ENCODE data around the gene STK32B.

Gene STK32B

GRCh38 chr4:5039800-5040199 lies 11.5 kb upstream of the STK32B start:
- TF ChIP-seq CTCF (IDR thresholded peaks at IDR 0.05) (no peak), ZFX (IDR thresholded peaks at IDR 0.05; ENCODE audit: borderline replicate concordance) (no peak)
- no peak overlapping the region for H3K27ac ChIP-seq

- H3K27ac ChIP-seq, result no peak overlapping the region
- TF ChIP-seq ZFX (IDR thresholded peaks at IDR 0.05; ENCODE audit: borderline replicate concordance) (no peak), CTCF (IDR thresholded peaks at IDR 0.05) (no peak)
Measured at GRCh38 chr4:5040856-5041620, 10.2 kb upstream of the STK32B start.

GRCh38 chr4:5041699-5042098 lies 9.6 kb upstream of the STK32B start:
- H3K27ac ChIP-seq, result no peak overlapping the region
- TF ChIP-seq ZFX (IDR thresholded peaks at IDR 0.05; ENCODE audit: borderline replicate concordance), result no peak
- TF ChIP-seq CTCF (IDR thresholded peaks at IDR 0.05), result no peak

- TF ChIP-seq ZFX (IDR thresholded peaks at IDR 0.05; ENCODE audit: borderline replicate concordance) (no peak), CTCF (IDR thresholded peaks at IDR 0.05) (no peak)
Measured at GRCh38 chr4:5043579-5043978, 7.7 kb upstream of the STK32B start.

GRCh38 chr4:5044341-5044740 lies 6.9 kb upstream of the STK32B start:
- H3K27ac ChIP-seq, result no peak overlapping the region
- no peak for TF ChIP-seq CTCF (IDR thresholded peaks at IDR 0.05)
- TF ChIP-seq ZFX (IDR thresholded peaks at IDR 0.05; ENCODE audit: borderline replicate concordance), result no peak

More at GRCh38 chr4:5043579-5043978, 7.7 kb upstream of the STK32B start:
- H3K27ac ChIP-seq, result no peak overlapping the region

- no peak overlapping the region for H3K27ac ChIP-seq
- TF ChIP-seq CTCF (IDR thresholded peaks at IDR 0.05) (no peak), ZFX (IDR thresholded peaks at IDR 0.05; ENCODE audit: borderline replicate concordance) (no peak)
Measured at GRCh38 chr4:5045097-5045496, 6.2 kb upstream of the STK32B start.

- TF ChIP-seq CTCF (IDR thresholded peaks at IDR 0.05) (no peak), ZFX (IDR thresholded peaks at IDR 0.05; ENCODE audit: borderline replicate concordance) (no peak)
- H3K27ac ChIP-seq, result no peak overlapping the region
Measured at GRCh38 chr4:5048721-5049120, 2.6 kb upstream of the STK32B start.

Data from 22Rv1 (cell line).